Activated CD4-positive, alpha-beta memory T cell treated with anti-CD3 and anti-CD28 coated beads for 36 hours (primary cell): ENCODE measurements around the gene CROCC2. TPM values are rescaled to one million over a fixed set of nuclear protein-coding genes. Genes with fewer than 3 reads are reported as not detected.

Experiments
- CTCF ChIA-PET: fragments of 350-600 bp; sonication (Branson Sonifier 250); formaldehyde crosslinking; loops from one replicate; lab custom pipeline; 2021; ENCODE audit warnings: antibody characterized with exemption, inconsistent platforms; lab: Charles Lee
- POLR2A ChIA-PET: fragments of 350-600 bp; sonication (Branson Sonifier 250); formaldehyde crosslinking; loops from one replicate; lab custom pipeline; 2021; ENCODE audit warnings: antibody characterized with exemption; lab: Charles Lee
- DNase-seq: peaks from one replicate; pipeline ENCODE4 v3.0.0-alpha.2; 2020
- H3K27ac Mint-ChIP-seq: one replicate; pipeline ENCODE4 v1.8.0; 2021; ENCODE audit warnings: mixed read lengths
- H3K27me3 Mint-ChIP-seq: one replicate; pipeline ENCODE4 v1.8.0; 2021; ENCODE audit warnings: mixed read lengths
- H3K36me3 Mint-ChIP-seq: one replicate; pipeline ENCODE4 v1.8.0; 2021; ENCODE audit warnings: mixed read lengths
- H3K4me1 Mint-ChIP-seq: one replicate; pipeline ENCODE4 v1.8.0; 2021; ENCODE audit warnings: low read depth, mixed read lengths
- H3K4me3 Mint-ChIP-seq: one replicate; pipeline ENCODE4 v1.8.0; 2021; ENCODE audit warnings: mild to moderate bottlenecking, mixed read lengths
- H3K9me3 Mint-ChIP-seq: one replicate; pipeline ENCODE4 v1.8.0; 2021; ENCODE audit warnings: mixed read lengths
- intact Hi-C: fragments of 100-400 bp; cut with micrococcal nuclease; formaldehyde crosslinking; loops from one replicate; pipeline ENCODE4 v1.15.1; 2023
- total RNA-seq, 2 experiments: library from RNA; stranded (reverse); gene quantifications; one replicate each; pipeline ENCODE4 v1.2.3, GENCODE V29; 2021

CROCC2 gene
- total RNA-seq, 2 experiments from 2014 or later, result not detected

DNA sequence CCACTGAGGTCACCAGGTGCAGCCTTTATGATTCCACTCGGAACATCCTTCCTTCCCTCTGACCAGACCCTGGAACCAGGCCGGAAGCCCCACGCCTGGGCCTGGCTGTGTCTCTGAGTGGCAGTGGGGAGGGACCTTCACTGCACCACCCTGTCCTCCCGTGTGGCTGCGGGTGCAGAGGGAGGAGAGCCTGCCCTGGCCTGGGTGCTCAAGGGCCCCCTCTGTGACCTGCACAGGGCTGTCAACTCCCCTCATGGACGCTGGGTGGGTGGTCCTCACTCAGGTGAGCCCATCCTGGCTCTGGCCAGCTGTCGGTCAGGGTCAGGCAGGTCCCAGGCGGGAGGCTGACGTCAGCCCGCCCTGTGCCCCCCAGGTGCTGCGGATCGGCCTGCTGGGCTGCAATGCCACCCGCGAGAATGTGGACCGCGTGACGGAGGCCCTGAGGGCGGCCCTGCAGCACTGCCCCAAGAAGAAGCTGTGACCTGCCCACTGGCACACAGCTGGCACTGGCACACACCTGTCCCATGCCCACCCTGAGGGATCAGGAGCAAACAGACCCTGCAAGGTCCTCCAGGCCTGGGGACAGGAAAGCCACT is 27.7 kb upstream of the CROCC2 start:
- H3K4me1 Mint-ChIP-seq, result no peaks in the 10 kb centered on the region
- no peaks in the 10 kb centered on the region for H3K36me3 Mint-ChIP-seq
- H3K27ac Mint-ChIP-seq, result no peak overlapping the region
- H3K4me3 Mint-ChIP-seq, result no peak overlapping the region
- no peaks in the 10 kb centered on the region for H3K9me3 Mint-ChIP-seq
- CTCF ChIA-PET, result no interaction called here
- POLR2A ChIA-PET, result no interaction called here
- H3K27me3 Mint-ChIP-seq, result no peaks in the 10 kb centered on the region
- intact Hi-C loops, result no loop called here
- no peak for DNase-seq

DNA sequence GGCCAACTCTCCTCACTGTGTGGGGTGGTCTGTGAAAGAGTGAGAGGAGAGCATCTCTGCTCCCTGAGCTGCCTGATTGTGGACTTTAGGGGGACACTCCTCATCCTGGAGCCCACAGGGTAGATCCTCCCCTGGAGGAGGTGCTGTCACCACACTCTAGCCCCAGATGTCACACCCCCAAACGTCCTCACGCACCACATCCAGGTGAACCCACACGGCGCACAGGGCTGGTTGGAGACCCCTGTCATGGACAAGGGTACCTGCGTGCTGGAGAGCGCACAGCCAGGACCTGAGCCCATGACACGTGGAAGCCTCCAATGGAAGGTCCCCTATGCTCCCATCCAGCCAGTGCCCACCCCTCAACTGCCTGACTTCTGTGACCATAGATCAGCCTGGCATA is 27.0 kb upstream of the CROCC2 start:
- CTCF ChIA-PET, result interaction anchor here (1.1 kb wide), 1 partner anchor 77 kb away, joined by 3 read pairs; no protein-coding TSS in a partner anchor
- POLR2A ChIA-PET, result no interaction called here
- H3K4me1 Mint-ChIP-seq, result no peaks in the 10 kb centered on the region
- no peak for DNase-seq
- H3K9me3 Mint-ChIP-seq, result no peaks in the 10 kb centered on the region
- no peak overlapping the region for H3K27ac Mint-ChIP-seq
- intact Hi-C loops, result no loop called here
- H3K4me3 Mint-ChIP-seq, result no peak overlapping the region
- H3K36me3 Mint-ChIP-seq, result no peaks in the 10 kb centered on the region
- H3K27me3 Mint-ChIP-seq, result no peaks in the 10 kb centered on the region

DNA sequence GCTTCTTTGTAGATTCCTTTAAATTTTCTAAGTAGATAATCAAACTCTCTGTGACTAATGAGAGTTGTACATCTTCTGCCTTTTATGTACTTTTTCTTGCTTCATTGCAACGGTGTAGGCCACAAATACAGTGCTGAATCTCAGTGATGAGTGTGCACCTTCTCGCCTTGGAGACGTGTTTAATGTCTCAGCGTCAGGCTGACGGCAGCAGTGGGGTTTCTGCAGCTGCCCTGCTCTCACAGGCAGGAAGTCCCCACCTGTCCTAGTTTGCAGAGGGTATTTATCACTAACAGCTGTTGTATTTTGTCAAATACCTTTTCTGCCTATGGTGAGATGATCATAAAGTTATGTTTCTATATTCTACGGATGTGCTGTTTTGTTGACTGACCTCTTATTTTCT is 24.2 kb upstream of the CROCC2 start:
- intact Hi-C loops, result no loop called here
- Mint-ChIP-seq H3K4me1 (no peaks in the 10 kb centered on the region), H3K9me3 (no peaks in the 10 kb centered on the region), H3K27me3 (no peaks in the 10 kb centered on the region), H3K4me3 (no peak overlapping the region), H3K27ac (no peak overlapping the region), H3K36me3 (no peaks in the 10 kb centered on the region)
- CTCF ChIA-PET, result no interaction called here
- no peak for DNase-seq
- POLR2A ChIA-PET, result no interaction called here

DNA sequence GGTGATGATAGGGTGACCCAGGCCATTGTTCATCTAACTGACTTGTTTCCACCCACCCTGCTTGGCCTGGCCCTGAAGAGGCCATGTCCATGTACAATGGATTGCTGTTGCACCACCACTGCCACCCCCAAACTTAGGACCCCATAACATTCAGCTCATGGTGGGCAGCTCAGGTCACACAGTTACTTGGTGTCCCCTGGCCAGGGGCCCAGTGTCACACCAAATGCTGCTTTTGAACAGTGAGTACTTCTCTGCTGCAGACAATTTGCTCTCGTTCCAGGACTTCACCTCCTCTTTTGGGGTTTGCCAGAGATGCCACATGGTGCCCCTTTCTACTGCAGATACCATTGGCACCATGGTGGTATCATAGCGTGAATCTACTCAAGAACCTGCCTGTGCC is 21.9 kb upstream of the CROCC2 start:
- Mint-ChIP-seq H3K27ac (no peak overlapping the region), H3K4me3 (no peak overlapping the region), H3K36me3 (no peaks in the 10 kb centered on the region), H3K27me3 (no peaks in the 10 kb centered on the region), H3K4me1 (no peaks in the 10 kb centered on the region), H3K9me3 (no peaks in the 10 kb centered on the region)
- ChIA-PET POLR2A (no interaction called here), CTCF (no interaction called here)
- intact Hi-C loops, result no loop called here
- DNase-seq, result no peak

DNA sequence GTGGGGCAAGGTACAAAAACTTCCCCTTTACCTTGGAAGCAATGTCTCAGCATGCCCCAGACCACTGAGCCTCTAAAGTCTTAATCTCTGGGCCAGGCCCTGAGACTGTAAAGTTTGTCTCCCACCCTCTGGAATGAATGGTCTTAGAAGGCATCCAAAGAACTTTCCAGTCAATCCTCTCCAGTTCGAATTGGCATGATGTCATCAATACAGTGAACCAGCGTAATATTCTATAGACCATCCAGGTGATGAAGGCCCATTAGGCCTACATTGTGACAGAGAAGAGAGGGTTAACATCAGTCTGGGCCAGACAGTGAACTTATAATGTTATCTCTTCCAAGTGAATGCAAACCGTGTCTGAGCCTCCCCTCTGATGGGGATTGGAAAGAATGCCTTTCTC is 21.4 kb upstream of the CROCC2 start:
- no peaks in the 10 kb centered on the region for H3K27me3 Mint-ChIP-seq
- CTCF ChIA-PET, result no interaction called here
- DNase-seq, result no peak
- H3K36me3 Mint-ChIP-seq, result no peaks in the 10 kb centered on the region
- intact Hi-C loops, result no loop called here
- no peak overlapping the region for H3K4me3 Mint-ChIP-seq
- no peaks in the 10 kb centered on the region for H3K9me3 Mint-ChIP-seq
- POLR2A ChIA-PET, result no interaction called here
- H3K4me1 Mint-ChIP-seq, result no peaks in the 10 kb centered on the region
- no peak overlapping the region for H3K27ac Mint-ChIP-seq

DNA sequence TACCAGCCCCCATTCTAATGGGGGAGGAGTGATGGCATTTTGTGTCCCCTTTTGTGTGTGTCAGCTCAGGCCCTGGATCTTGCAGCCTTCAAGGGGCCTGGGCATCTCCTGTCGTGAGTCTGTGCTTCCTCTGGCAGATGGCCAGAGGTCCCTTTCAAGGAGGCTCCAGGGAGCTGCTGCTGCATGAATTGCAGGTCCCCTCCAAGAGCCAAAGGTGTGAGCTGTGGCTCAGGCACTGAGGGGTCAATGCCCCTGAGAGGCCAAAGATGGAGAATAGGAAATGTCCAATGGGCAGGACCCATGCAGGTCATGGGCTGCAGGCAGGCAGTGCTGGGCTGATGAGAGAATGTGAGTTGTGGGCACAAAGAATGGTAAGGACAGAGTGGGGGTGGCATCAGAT is 20.6 kb upstream of the CROCC2 start:
- no peaks in the 10 kb centered on the region for H3K4me1 Mint-ChIP-seq
- POLR2A ChIA-PET, result no interaction called here
- intact Hi-C loops, result no loop called here
- CTCF ChIA-PET, result no interaction called here
- no peaks in the 10 kb centered on the region for H3K27me3 Mint-ChIP-seq
- no peak for DNase-seq
- H3K4me3 Mint-ChIP-seq, result no peak overlapping the region
- no peak overlapping the region for H3K27ac Mint-ChIP-seq
- no peaks in the 10 kb centered on the region for H3K9me3 Mint-ChIP-seq
- H3K36me3 Mint-ChIP-seq, result no peaks in the 10 kb centered on the region

DNA sequence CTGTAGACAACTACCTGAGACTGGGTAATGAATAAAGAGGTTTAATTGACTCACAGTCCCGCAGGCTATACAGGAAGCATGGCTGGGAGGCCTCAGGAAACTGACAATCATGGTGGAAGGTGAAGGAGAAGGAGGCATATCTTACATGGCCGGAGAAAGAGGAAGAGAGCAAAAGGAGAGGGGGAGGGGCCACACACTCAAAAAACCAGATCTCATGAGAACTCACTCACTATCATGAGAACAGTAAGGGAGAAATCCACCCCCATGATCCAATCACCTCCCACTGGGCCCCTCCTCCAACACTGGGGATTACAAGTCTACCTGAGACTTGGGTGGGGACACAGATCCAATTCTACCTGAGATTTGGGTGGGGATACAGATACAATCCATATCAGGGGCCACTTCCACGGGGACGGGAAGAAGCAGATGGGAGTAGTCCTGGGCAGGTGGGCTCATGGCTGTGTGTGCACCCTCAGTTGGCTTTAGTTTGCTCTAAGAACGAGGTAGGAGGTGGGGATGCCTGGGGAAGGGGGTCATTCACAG is 20.0 kb upstream of the CROCC2 start:
- CTCF ChIA-PET, result no interaction called here
- H3K4me1 Mint-ChIP-seq, result no peaks in the 10 kb centered on the region
- no peaks in the 10 kb centered on the region for H3K36me3 Mint-ChIP-seq
- no peak overlapping the region for H3K4me3 Mint-ChIP-seq
- intact Hi-C loops, result no loop called here
- POLR2A ChIA-PET, result no interaction called here
- H3K27ac Mint-ChIP-seq, result no peak overlapping the region
- no peaks in the 10 kb centered on the region for H3K9me3 Mint-ChIP-seq
- DNase-seq, result no peak
- no peaks in the 10 kb centered on the region for H3K27me3 Mint-ChIP-seq

DNA sequence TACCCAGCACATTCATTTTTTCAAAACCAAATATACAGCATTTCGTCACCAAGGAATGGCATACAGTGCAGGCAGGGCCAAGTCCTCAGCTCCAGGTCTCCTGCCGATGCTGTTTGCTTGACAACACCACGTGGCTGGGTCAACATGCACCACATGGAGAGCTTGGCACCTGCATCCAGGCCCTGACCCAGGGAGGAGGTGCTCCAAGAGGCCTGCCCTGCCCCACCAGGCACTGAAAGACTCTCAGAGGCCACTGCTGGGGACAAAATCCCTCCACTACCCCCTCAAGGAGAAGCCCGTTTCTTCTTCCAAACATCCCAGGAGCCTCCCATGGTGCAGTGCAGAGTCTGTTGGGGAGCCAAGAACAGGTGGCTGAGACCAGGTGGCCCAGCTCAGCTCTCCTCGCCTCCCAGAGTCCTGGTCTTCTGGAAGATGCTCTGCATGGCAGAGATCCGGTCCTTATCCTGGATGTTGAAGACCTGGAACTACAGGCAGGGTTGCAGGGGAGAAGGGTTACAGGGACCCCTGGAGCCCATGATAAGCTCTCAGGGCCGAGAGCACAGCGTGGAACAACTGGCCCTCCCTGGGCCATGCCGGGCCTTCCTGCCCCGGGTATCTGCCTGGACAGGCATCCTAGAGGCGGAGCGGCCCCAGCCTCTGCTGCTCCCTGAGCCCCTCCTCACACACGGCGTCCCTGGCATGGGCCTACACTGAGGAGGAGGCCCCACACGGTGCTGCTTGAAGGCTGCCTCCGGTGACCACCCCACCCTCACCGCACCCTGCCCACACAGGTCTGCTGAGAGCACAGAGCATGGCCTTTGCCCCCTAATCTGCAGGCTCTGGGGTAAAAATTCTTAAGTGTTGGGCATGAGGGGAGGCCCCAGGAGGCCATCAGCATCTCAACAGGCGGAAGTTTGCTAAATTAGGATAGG is 19.2 kb upstream of the CROCC2 start:
- CTCF ChIA-PET, result no interaction called here
- POLR2A ChIA-PET, result no interaction called here
- H3K9me3 Mint-ChIP-seq, result no peaks in the 10 kb centered on the region
- DNase-seq, result no peak
- H3K4me3 Mint-ChIP-seq, result no peak overlapping the region
- no peaks in the 10 kb centered on the region for H3K27me3 Mint-ChIP-seq
- H3K4me1 Mint-ChIP-seq, result no peaks in the 10 kb centered on the region
- intact Hi-C loops, result no loop called here
- H3K27ac Mint-ChIP-seq, result no peak overlapping the region
- no peaks in the 10 kb centered on the region for H3K36me3 Mint-ChIP-seq

DNA sequence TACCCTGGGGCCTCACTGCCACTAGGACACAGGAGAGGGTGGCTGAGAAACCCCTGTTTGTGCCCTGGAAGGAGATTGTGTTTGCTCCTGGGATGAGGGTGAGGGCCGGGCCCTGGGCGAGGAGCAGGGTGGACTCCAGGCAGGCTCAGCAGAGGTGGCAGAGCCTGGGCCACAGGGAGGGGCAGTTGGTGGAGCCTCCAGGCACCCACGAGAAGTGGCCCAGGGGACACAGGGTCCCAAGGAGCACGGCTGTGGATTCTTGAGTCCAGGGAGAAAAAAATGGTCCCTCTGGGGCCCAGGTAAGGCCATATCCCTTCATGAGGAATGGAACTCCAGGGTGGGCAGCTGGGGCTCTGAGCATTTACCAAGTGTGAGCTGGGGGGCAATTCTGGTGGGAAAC is 18.5 kb upstream of the CROCC2 start:
- ChIA-PET POLR2A (no interaction called here), CTCF (interaction anchor here (0.8 kb wide), 1 partner anchor 36 kb away, joined by 3 read pairs; no protein-coding TSS in a partner anchor)
- H3K4me1 Mint-ChIP-seq, result no peaks in the 10 kb centered on the region
- H3K27me3 Mint-ChIP-seq, result no peaks in the 10 kb centered on the region
- no peaks in the 10 kb centered on the region for H3K9me3 Mint-ChIP-seq
- DNase-seq, result no peak
- no peaks in the 10 kb centered on the region for H3K36me3 Mint-ChIP-seq
- no peak overlapping the region for H3K27ac Mint-ChIP-seq
- intact Hi-C loops, result no loop called here
- no peak overlapping the region for H3K4me3 Mint-ChIP-seq

DNA sequence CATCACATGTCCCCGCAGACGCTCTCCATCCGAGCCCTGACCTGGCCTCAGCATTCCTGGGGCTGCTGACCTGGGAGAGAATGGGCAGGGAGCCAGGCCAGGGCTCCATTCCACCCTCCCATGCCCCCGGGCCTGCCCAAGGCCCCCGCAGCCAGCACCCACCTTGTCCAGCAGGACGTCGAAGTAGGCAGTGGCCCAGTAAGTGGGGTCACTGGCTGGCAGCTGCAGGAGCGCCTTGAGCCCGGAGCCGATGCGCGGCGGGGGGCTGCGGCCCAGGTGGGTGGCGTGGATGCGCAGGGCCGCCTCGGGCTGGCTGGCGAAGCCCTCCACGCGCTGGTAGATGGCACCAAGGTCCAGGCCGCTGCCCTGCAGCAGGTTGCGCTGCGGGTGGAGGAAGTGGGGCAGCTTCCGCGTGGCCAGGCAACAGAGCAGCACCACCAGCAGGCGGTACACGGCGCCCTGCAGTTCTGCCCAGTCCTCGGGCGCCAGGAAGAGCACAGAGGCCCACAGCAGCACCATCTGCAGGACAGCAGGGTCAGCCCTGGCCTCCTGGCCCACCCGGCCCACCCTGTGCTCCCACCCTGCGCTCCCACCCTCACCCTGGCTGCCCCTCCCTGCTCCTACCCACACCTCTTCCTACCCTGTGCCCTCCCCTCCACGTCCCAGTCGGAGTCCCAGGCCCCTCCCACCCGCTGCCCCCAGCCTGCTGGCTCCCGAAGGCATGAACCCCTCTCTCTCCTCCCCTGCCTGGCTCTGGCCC is 17.8 kb upstream of the CROCC2 start:
- ChIA-PET CTCF (interaction anchor here (0.8 kb wide), 1 partner anchor 37 kb away, joined by 3 read pairs; no protein-coding TSS in a partner anchor), POLR2A (no interaction called here)
- Mint-ChIP-seq H3K27ac (no peak overlapping the region), H3K4me3 (no peak overlapping the region), H3K4me1 (no peaks in the 10 kb centered on the region), H3K9me3 (no peaks in the 10 kb centered on the region), H3K36me3 (no peaks in the 10 kb centered on the region), H3K27me3 (no peaks in the 10 kb centered on the region)
- no peak for DNase-seq
- intact Hi-C loops, result no loop called here

DNA sequence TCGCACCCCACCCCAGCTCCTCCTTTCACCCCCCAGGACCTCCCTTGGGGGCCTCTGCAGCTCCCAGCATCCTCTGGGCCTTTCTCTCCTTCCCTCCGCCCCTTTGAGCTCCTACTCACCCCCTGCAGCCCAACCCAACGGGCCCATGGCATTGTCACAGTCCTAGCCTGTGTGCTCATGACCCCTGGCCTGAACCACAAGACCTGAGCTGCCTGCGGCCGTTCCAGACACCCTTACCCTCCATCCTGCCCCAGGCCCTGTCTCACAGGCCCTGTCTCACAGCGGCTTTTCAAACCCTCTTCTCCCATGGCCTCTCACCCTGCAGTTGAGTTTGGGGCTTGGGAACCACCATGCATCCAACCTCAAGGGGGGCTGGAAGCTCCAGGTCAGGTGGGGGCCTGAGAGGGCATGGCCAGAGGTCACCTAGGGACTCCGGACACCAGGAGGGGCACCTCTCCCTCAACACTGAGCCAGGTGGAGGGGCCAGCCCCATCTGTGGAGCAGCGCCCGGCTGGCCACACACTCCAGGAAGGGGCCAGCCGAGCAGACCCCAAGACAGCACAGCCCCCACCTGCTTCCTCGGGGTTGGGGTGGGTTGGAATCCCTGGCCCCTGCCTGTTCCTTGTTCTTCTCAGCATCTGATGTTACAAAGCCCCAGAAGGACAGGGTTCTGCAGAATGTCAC is 17.1 kb upstream of the CROCC2 start:
- Mint-ChIP-seq H3K4me3 (no peak overlapping the region), H3K4me1 (no peaks in the 10 kb centered on the region), H3K36me3 (no peaks in the 10 kb centered on the region), H3K27ac (no peak overlapping the region), H3K9me3 (no peaks in the 10 kb centered on the region), H3K27me3 (no peaks in the 10 kb centered on the region)
- ChIA-PET CTCF (no interaction called here), POLR2A (no interaction called here)
- intact Hi-C loops, result no loop called here
- DNase-seq, result no peak
